ENCODE results near the gene EGFL6.
"Not testable (repeated sequence)": the region's sequence is repeated elsewhere in the genome, so short reads cannot be mapped to it uniquely, and the experiment has no call there.

EGFL6 gene

GRCh38 chrX:13666836-13667235 is 97.4 kb downstream of the EGFL6 start:
- H3K36me3 ChIP-seq (replicated peaks): no peaks in the 10 kb centered on the region
- H3K27me3 ChIP-seq (replicated peaks): no peaks in the 10 kb centered on the region
- in situ Hi-C loops (cut with HindIII; ENCODE audit: low pct_ligation_motif_present, low sequenced_read_pairs): no loop called here
- no peak for DNase-seq
- H3K4me3 ChIP-seq (ENCODE audit: low read depth, low read length): no peak overlapping the region
- no peak for TF ChIP-seq CTCF (IDR thresholded peaks at IDR 0.05; ENCODE audit: low read depth, low read length, missing control alignments)
- no peak overlapping the region for H3K27ac ChIP-seq

- TF ChIP-seq CTCF (IDR thresholded peaks at IDR 0.05; ENCODE audit: low read depth, low read length, missing control alignments): no peak
- Histone ChIP-seq H3K27me3 (replicated peaks) (no peaks in the 10 kb centered on the region), H3K36me3 (replicated peaks) (no peaks in the 10 kb centered on the region), H3K27ac (no peak overlapping the region), H3K4me3 (ENCODE audit: low read depth, low read length) (no peak overlapping the region)
- no peak for DNase-seq
- in situ Hi-C loops (cut with HindIII; ENCODE audit: low pct_ligation_motif_present, low sequenced_read_pairs): no loop called here
Observed at GRCh38 chrX:13667919-13668318, 98.5 kb downstream of the EGFL6 start.

- H3K27me3 ChIP-seq (replicated peaks): no peaks in the 10 kb centered on the region
- no peak overlapping the region for H3K4me3 ChIP-seq (ENCODE audit: low read depth, low read length)
- no peak for TF ChIP-seq CTCF (IDR thresholded peaks at IDR 0.05; ENCODE audit: low read depth, low read length, missing control alignments)
- H3K36me3 ChIP-seq (replicated peaks): no peaks in the 10 kb centered on the region
- peak; percentile 90 for DNase-seq
- in situ Hi-C loops (cut with HindIII; ENCODE audit: low pct_ligation_motif_present, low sequenced_read_pairs): no loop called here
- H3K27ac ChIP-seq: peak overlapping the region; percentile 68
Observed at GRCh38 chrX:13669246-13669737, 99.9 kb downstream of the EGFL6 start.

GRCh38 chrX:13669755-13670154 is 100.4 kb downstream of the EGFL6 start:
- H3K36me3 ChIP-seq (replicated peaks); in situ Hi-C loops (cut with HindIII; ENCODE audit: low pct_ligation_motif_present, low sequenced_read_pairs); H3K27me3 ChIP-seq (replicated peaks); H3K4me3 ChIP-seq (ENCODE audit: low read depth, low read length); DNase-seq: not testable (repeated sequence)
- H3K27ac ChIP-seq: peak overlapping the region; percentile 68

- in situ Hi-C loops (cut with HindIII; ENCODE audit: low pct_ligation_motif_present, low sequenced_read_pairs): no loop called here
- no peak overlapping the region for H3K4me3 ChIP-seq (ENCODE audit: low read depth, low read length)
- no peak overlapping the region for H3K27ac ChIP-seq
- no peaks in the 10 kb centered on the region for H3K27me3 ChIP-seq (replicated peaks)
- TF ChIP-seq CTCF (IDR thresholded peaks at IDR 0.05; ENCODE audit: low read depth, low read length, missing control alignments): no peak
- no peaks in the 10 kb centered on the region for H3K36me3 ChIP-seq (replicated peaks)
- DNase-seq: no peak
Observed at GRCh38 chrX:13670197-13670596, 100.8 kb downstream of the EGFL6 start.

- H3K27me3 ChIP-seq (replicated peaks): no peaks in the 10 kb centered on the region
- no peaks in the 10 kb centered on the region for H3K36me3 ChIP-seq (replicated peaks)
- DNase-seq: no peak
- no peak overlapping the region for H3K27ac ChIP-seq
- H3K4me3 ChIP-seq (ENCODE audit: low read depth, low read length): no peak overlapping the region
- no peak for TF ChIP-seq CTCF (IDR thresholded peaks at IDR 0.05; ENCODE audit: low read depth, low read length, missing control alignments)
- in situ Hi-C loops (cut with HindIII; ENCODE audit: low pct_ligation_motif_present, low sequenced_read_pairs): no loop called here
Observed at GRCh38 chrX:13673016-13673415, 103.6 kb downstream of the EGFL6 start.
